Thoracic aorta (tissue), 2 donors: ENCODE data around the gene SLC16A5. TPM values are rescaled to one million over a fixed set of nuclear protein-coding genes. Genes with fewer than 3 reads are reported as not detected.

ENCODE experiments used
- ATAC-seq: fragments of 150-250 bp; one replicate; pipeline ENCODE4 v1.8.0; 2017; ENCODE audit warnings: low read depth; ENCODE audit not compliant: insufficient number of reproducible peaks, low FRiP score
- DNase-seq: peaks from one replicate; pipeline ENCODE4 v3.0.0-alpha.2; 2020; ENCODE audit warnings: low spot score
- H3K27ac ChIP-seq, 2 donors: fragments of 200-600 bp; sonication (generic); 1 replicate in 1 of 2; 2 replicates in 1 of 2; pipeline ENCODE4 v1.5.1; 2016; ENCODE audit warnings: mild to moderate bottlenecking in 2 of 2, moderate library complexity in 2 of 2
- H3K27me3 ChIP-seq: fragments of 200-600 bp; sonication (generic); replicated peaks from 2 replicates; pipeline ENCODE4 v1.6.0; 2016; ENCODE audit warnings: mild to moderate bottlenecking; ENCODE audit not compliant: insufficient read depth
- H3K36me3 ChIP-seq: fragments of 200-600 bp; sonication (generic); one replicate; pipeline ENCODE4 v1.5.1; 2016
- H3K4me1 ChIP-seq, 2 donors: fragments of 200-600 bp; sonication (generic); 1 replicate in 1 of 2; 2 replicates in 1 of 2; pipeline versions ENCODE4 v1.5.1 to v1.6.0; 2016; ENCODE audit warnings: low read depth in 2 of 2, mild to moderate bottlenecking in 1 of 2; ENCODE audit not compliant: control insufficient read depth in 1 of 2
- H3K4me3 ChIP-seq: fragments of 200-600 bp; sonication (generic); 2 replicates; pipeline ENCODE4 v1.5.1; 2016; ENCODE audit warnings: mild to moderate bottlenecking
- H3K9me3 ChIP-seq: fragments of 200-600 bp; sonication (generic); 2 replicates; pipeline ENCODE4 v1.5.1; 2016
- total RNA-seq, 2 donors: library from RNA; depleted of rRNA; stranded (reverse); fragments of >200 nt; gene quantifications; one replicate each; pipeline versions ENCODE4 v1.1.0 to v1.2.3, GENCODE V29; 2016
- TF ChIP-seq, protein P1 (sequence below): fragments of 200-600 bp; sonication (generic); IDR thresholded peaks from one replicate; pipeline ENCODE4 v1.5.1; 2019; ENCODE audit warnings: antibody characterized with exemption

Gene SLC16A5
- total RNA-seq, 2 donors from 2014 or later, result 9.2 to 10.0 TPM

DNA sequence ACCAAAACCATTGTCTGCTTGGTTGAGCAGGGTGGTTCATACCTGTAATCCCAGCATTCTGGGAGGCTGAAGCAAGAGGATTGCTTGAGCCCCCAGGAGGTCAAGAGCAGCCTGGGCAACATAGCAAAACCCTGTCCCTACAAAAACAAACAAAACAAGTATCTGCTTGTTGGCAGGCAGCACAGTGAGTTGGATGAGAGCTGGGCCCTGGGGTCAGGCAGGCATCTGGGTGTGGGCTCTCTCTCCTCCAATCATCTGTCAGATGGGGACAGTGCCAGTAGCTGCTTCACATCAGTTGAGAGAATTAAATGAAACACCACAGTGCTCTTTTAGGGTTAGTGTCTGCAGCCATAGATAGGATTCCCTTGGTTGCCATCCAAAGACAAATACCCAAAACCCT, 27.8 kb downstream of the SLC16A5 start:
- Histone ChIP-seq H3K4me1 (peaks cover 14 to 31% of the 10 kb centered on the region in 2 donors), H3K36me3 (no peaks in the 10 kb centered on the region), H3K27ac (no peak overlapping the region), H3K27me3 (no peaks in the 10 kb centered on the region), H3K9me3 (no peaks in the 10 kb centered on the region), H3K4me3 (no peak overlapping the region)
- TF ChIP-seq, protein P1, sequence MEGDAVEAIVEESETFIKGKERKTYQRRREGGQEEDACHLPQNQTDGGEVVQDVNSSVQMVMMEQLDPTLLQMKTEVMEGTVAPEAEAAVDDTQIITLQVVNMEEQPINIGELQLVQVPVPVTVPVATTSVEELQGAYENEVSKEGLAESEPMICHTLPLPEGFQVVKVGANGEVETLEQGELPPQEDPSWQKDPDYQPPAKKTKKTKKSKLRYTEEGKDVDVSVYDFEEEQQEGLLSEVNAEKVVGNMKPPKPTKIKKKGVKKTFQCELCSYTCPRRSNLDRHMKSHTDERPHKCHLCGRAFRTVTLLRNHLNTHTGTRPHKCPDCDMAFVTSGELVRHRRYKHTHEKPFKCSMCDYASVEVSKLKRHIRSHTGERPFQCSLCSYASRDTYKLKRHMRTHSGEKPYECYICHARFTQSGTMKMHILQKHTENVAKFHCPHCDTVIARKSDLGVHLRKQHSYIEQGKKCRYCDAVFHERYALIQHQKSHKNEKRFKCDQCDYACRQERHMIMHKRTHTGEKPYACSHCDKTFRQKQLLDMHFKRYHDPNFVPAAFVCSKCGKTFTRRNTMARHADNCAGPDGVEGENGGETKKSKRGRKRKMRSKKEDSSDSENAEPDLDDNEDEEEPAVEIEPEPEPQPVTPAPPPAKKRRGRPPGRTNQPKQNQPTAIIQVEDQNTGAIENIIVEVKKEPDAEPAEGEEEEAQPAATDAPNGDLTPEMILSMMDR, result no peak
- ATAC-seq (no peak), DNase-seq (no peak)

DNA sequence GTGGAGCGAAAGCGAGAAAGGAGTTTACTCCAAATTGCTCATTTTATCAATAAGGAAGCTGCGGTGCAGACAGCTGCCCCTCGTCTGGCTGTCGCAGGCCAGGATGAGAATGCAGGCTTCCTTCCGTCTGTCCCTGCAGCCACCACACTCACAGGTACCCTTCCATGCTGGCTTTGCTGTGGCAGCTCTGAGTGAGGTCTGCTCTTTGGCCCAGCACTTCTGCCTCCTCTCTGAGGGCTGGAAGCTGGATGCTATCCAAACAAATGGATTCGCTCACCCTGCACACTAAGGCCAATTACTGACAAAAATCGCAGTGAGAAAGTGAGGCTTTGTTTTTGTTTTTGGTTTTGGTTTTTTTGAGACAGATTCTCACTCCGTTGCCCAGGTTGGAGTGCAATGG, 29.0 kb downstream of the SLC16A5 start:
- peaks cover 7 to 20% of the 10 kb centered on the region in 2 donors for H3K4me1 ChIP-seq
- no peaks in the 10 kb centered on the region for H3K9me3 ChIP-seq
- H3K36me3 ChIP-seq, result peaks cover 3% of the 10 kb centered on the region
- no peak overlapping the region for H3K4me3 ChIP-seq
- no peak for DNase-seq
- TF ChIP-seq, protein P1, result no peak
- no peaks in the 10 kb centered on the region for H3K27me3 ChIP-seq
- H3K27ac ChIP-seq, result no peak overlapping the region
- ATAC-seq, result no peak

DNA sequence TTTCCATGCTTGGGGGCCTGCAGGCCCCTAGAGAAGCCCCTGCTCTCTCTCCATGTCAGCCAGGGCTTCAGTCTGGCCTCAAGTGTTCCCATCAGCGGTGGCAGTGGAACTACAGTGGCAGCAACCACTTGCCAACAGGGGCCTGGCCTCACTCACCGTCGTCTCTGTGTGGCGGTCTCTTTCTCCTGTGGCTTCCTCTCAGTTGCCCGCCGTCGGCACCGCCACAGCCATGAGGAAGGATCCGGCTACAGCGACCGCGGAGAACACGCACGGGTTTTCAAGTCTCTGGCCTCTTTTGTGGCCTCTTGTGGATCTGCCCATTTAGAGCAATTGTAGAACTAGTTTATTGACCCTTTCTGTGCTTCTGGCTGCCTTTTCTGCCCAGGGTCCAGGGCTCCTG, 30.6 kb downstream of the SLC16A5 start:
- no peak for ATAC-seq

GRCh38 chr17:75124041-75124818, 36.5 kb downstream of the SLC16A5 start:
- TF ChIP-seq, protein P1, result no peak
- Histone ChIP-seq H3K9me3 (no peaks in the 10 kb centered on the region), H3K4me1 (no peaks in the 10 kb centered on the region), H3K36me3 (peaks cover 3% of the 10 kb centered on the region), H3K27ac (no peak overlapping the region), H3K27me3 (no peaks in the 10 kb centered on the region), H3K4me3 (no peak overlapping the region)
- DNase-seq (no peak), ATAC-seq (no peak)

More for the DNA sequence above, 30.6 kb downstream of the SLC16A5 start:
- TF ChIP-seq, protein P1, result no peak
- H3K4me3 ChIP-seq, result no peak overlapping the region
- H3K4me1 ChIP-seq, result peaks cover 7 to 16% of the 10 kb centered on the region in 2 donors
- peaks cover 3% of the 10 kb centered on the region for H3K36me3 ChIP-seq
- DNase-seq, result no peak
- no peak overlapping the region for H3K27ac ChIP-seq
- H3K27me3 ChIP-seq, result no peaks in the 10 kb centered on the region
- H3K9me3 ChIP-seq, result no peaks in the 10 kb centered on the region

GRCh38 chr17:75124819-75125162, 37.0 kb downstream of the SLC16A5 start:
- Histone ChIP-seq H3K4me3 (no peak overlapping the region), H3K27ac (no peak overlapping the region), H3K27me3 (no peaks in the 10 kb centered on the region), H3K4me1 (no peaks in the 10 kb centered on the region), H3K9me3 (no peaks in the 10 kb centered on the region), H3K36me3 (peaks cover 5% of the 10 kb centered on the region)
- ATAC-seq, result no peak
- TF ChIP-seq, protein P1, result no peak
- no peak for DNase-seq
